Naive thymus-derived CD4-positive, alpha-beta T cell (primary cell): ENCODE measurements around the gene RBBP8NL. TPM values are rescaled to one million over a fixed set of nuclear protein-coding genes. Genes with fewer than 3 reads are reported as not detected.
A peak's percentile ranks its signal among the peaks of the same experiment; 100 is the strongest.

Source experiments
- ATAC-seq: fragments of 150-1000 bp; cut with Tn5 transposase; 2 replicates; pipeline ENCODE4 v1.10.0; 2021; ENCODE audit warnings: mild to moderate bottlenecking, moderate library complexity
- CTCF ChIA-PET: fragments of 350-600 bp; sonication (Branson Sonifier 250); formaldehyde crosslinking; loops from one replicate; lab custom pipeline; 2021; ENCODE audit warnings: antibody characterized with exemption; lab: Charles Lee
- POLR2A ChIA-PET: fragments of 350-600 bp; sonication (Branson Sonifier 250); formaldehyde crosslinking; loops from one replicate; lab custom pipeline; 2021; ENCODE audit warnings: antibody characterized with exemption, inconsistent platforms; lab: Charles Lee
- DNase-seq, 9 donors: peaks; one replicate each; pipeline versions ENCODE4 v3.0.0 to v3.0.0-alpha.2; 2020 to 2022; ENCODE audit warnings: mixed read lengths in 1 of 9
- H3K27ac ChIP-seq: one replicate; pipeline ENCODE4 v1.7.0; 2013; ENCODE audit warnings: mild to moderate bottlenecking, low read depth, low read length, moderate library complexity
- H3K27me3 ChIP-seq, 2 donors: one replicate each; pipeline ENCODE4 v1.7.0; 2013; ENCODE audit warnings: low read length in 2 of 2, mild to moderate bottlenecking in 2 of 2, moderate library complexity in 2 of 2; ENCODE audit not compliant: control insufficient read depth in 2 of 2, insufficient read depth in 2 of 2
- H3K36me3 ChIP-seq, 3 experiments: 1 replicate in 2 of 3; 2 replicates in 1 of 3; pipeline ENCODE4 v1.7.0; 2013; ENCODE audit warnings: low read length in 3 of 3, mild to moderate bottlenecking in 3 of 3, moderate library complexity in 1 of 3; ENCODE audit not compliant: insufficient read depth in 3 of 3, control insufficient read depth in 2 of 3
- H3K4me1 ChIP-seq, 2 donors: one replicate each; pipeline ENCODE4 v1.7.0; 2013; ENCODE audit warnings: low read length in 2 of 2, mild to moderate bottlenecking in 2 of 2, moderate library complexity in 1 of 2; ENCODE audit not compliant: control insufficient read depth in 2 of 2, insufficient read depth in 2 of 2
- H3K4me3 ChIP-seq: 2 replicates; pipeline ENCODE4 v1.7.0; 2013; ENCODE audit warnings: mild to moderate bottlenecking, low read length
- H3K9me3 ChIP-seq, 3 experiments: 1 replicate in 2 of 3; 2 replicates in 1 of 3; pipeline ENCODE4 v1.7.0; 2013; ENCODE audit warnings: low read length in 3 of 3; ENCODE audit not compliant: control insufficient read depth in 2 of 3
- H3K27ac Mint-ChIP-seq, 9 donors: one replicate each; pipeline ENCODE4 v1.8.0; 2020 to 2022; ENCODE audit warnings: mixed read lengths in 9 of 9, mild to moderate bottlenecking in 8 of 9, moderate library complexity in 5 of 9, inconsistent platforms in 2 of 9
- H3K27me3 Mint-ChIP-seq, 5 donors: one replicate each; pipeline ENCODE4 v1.8.0; 2021 to 2022; ENCODE audit warnings: mixed read lengths in 5 of 5, mild to moderate bottlenecking in 1 of 5
- H3K36me3 Mint-ChIP-seq, 5 donors: one replicate each; pipeline ENCODE4 v1.8.0; 2020 to 2022; ENCODE audit warnings: mixed read lengths in 5 of 5, mild to moderate bottlenecking in 3 of 5, inconsistent platforms in 1 of 5
- H3K4me1 Mint-ChIP-seq, 7 donors: one replicate each; pipeline ENCODE4 v1.8.0; 2020 to 2022; ENCODE audit warnings: mixed read lengths in 7 of 7, mild to moderate bottlenecking in 3 of 7, inconsistent platforms in 1 of 7
- H3K4me3 Mint-ChIP-seq, 10 donors: one replicate each; pipeline ENCODE4 v1.8.0; 2020 to 2022; ENCODE audit warnings: mild to moderate bottlenecking in 10 of 10, mixed read lengths in 10 of 10, moderate library complexity in 6 of 10, inconsistent platforms in 2 of 10
- H3K9me3 Mint-ChIP-seq, 11 donors: one replicate each; pipeline ENCODE4 v1.8.0; 2020 to 2022; ENCODE audit warnings: mixed read lengths in 11 of 11, mild to moderate bottlenecking in 4 of 11, inconsistent platforms in 1 of 11, moderate library complexity in 1 of 11
- intact Hi-C, 2 donors: fragments of 100-400 bp; cut with micrococcal nuclease; formaldehyde crosslinking; loops; one replicate each; pipeline ENCODE4 v1.15.1; 2023
- polyA plus RNA-seq, 2 donors: library from polyadenylated mRNA; unstranded; fragments of 300-500 nt; fragmentation: Illumina TruSeq; gene quantifications; one replicate each; pipeline ENCODE4 v1.2.3, GENCODE V29; 2021
- total RNA-seq, 6 experiments: library from RNA in 5 of 6; stranded (reverse) in 5 of 6; gene quantifications; 1 replicate in 5 of 6; 2 replicates in 1 of 6; pipeline ENCODE4 v1.2.3 and lab custom pipeline; 2021 to 2026

The RBBP8NL gene, protein sequence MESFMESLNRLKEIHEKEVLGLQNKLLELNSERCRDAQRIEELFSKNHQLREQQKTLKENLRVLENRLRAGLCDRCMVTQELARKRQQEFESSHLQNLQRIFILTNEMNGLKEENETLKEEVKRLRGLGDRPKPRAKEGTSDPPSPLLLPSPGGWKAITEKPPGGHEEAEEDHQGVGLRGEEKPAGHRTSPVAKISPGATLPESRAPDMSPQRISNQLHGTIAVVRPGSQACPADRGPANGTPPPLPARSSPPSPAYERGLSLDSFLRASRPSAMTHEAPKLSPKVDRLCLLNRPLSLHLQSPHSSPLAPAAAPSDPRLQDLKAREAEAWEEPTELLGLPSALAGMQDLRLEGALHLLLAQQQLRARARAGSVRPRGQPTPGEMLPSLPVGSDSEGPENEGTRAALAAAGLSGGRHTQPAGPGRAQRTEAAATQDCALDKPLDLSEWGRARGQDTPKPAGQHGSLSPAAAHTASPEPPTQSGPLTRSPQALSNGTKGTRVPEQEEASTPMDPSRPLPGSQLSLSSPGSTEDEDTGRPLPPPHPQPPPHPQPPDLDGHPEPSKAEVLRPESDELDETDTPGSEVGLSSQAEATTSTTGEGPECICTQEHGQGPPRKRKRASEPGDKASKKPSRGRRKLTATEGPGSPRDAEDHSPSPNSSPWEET
- total RNA-seq (not detected), polyA plus RNA-seq (not detected), total RNA-seq (lab: John Stamatoyannopoulos, UW) (not detected)

DNA sequence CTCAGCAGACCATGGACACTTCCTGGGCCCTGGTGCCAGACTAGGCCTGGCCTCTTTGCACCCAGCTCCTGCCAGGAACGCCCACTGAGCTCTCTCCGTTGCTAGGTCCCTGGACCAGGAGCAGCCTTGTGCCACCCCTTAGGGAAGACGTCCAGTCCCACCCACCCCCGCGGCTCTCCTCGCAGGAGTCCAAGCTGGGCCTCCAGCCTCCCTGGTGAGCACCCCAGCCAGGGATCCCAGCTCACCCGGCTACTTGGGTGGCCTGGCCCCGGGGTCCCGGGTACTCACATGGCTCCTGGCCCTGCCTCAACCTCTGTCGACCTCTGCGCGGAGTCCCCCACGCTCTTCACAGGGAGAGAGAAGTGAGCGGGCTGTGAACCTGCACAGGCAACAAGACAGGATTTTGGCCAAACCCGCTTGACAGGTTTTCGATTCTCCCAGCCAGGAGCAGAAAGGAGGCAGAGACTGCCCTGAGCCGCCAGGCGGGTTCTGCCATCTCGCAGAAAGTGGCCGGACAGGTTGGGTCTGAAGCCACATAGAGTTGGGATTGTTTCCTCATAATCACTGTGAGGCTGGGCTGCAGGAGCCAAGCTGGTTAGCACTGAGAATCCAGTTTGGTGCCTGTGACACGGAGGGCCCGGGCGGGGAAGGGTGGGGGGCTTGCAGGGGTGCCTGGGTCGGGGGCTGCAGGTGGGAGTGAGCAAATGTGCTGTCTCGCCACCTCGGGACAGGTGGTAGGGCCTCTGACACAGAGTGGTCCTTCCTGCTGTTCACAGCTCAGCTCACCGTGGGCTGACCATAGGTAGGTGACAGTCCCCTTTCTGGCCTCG is at the start of gene RBBP8NL:
Gene RBBP8NL (minus strand): TSS at position 368 of the 830 bp plus-strand sequence. CDS start 7,892 bp downstream, outside the sequence.
- POLR2A ChIA-PET, result no interaction called here
- H3K27ac ChIP-seq, result no peak within 1 kb of the TSS
- DNase-seq, result no peak
- no peaks in the 10 kb centered on the region for H3K9me3 Mint-ChIP-seq
- no peaks in the 10 kb centered on the region for H3K4me1 ChIP-seq
- peaks cover 0 to 7% (median 5%) of the 10 kb centered on the region in 5 donors for H3K27me3 Mint-ChIP-seq
- H3K9me3 ChIP-seq, result no peaks in the 10 kb centered on the region
- ATAC-seq, result no peak
- intact Hi-C loops, result no loop called here
- H3K4me3 ChIP-seq, result no peak within 1 kb of the TSS
- H3K4me3 Mint-ChIP-seq, result no peak within 1 kb of the TSS
- no peak within 1 kb of the TSS for H3K27ac Mint-ChIP-seq
- CTCF ChIA-PET, result no interaction called here
- H3K4me1 Mint-ChIP-seq, result peaks cover 0 to 1% (median 0%) of the 10 kb centered on the region in 7 donors
- no peaks in the 10 kb centered on the region for H3K36me3 Mint-ChIP-seq
- no peaks in the 10 kb centered on the region for H3K36me3 ChIP-seq
- H3K27me3 ChIP-seq, result no peaks in the 10 kb centered on the region

DNA sequence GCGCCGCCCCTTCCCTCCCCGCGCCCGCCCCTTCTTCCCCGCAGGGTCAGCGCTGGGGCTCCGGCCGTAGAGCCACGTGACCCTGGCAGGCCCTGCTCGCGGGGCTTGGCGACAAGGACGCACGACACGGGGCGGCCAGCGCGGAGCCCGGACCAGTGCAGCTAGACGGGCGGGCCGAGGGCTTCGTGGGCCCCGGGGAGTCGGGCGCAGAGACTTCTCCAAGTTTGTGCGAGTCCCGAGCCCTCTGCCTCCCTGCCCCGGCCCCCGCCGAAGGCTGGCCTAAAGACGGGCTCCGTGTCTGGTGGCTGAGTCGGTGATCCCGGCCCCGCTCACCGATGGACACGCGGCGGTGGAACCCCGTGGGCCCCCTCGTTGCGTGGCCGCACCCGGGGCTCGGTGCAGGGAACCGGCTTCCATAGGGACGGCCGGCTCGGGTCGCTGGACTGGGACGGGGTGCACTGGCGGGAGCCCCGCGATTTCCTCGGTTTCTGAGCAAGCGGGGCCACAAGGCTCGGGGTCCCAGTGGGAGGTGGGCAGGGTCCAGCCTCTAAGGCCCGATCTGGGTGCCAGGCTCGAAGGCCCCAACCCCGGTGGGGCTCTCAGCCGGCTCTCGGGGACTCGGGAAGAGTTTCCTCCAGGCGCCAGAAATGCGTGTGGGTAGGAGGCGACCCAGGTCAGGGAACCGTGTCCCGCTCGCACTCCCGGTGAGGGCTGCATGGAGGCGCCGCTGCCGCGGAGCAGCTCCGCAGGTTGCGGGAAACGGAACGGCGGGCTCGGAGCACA is 48.9 kb upstream of the RBBP8NL start:
- Mint-ChIP-seq H3K4me3 (peak overlapping the region in 3 of 10 donors; percentile 57 to 74 (median 66)), H3K9me3 (no peaks in the 10 kb centered on the region), H3K27me3 (peaks cover 31 to 54% (median 43%) of the 10 kb centered on the region in 5 donors), H3K36me3 (peaks cover 0 to 4% (median 0%) of the 10 kb centered on the region in 5 donors), H3K4me1 (peaks cover 0 to 10% (median 5%) of the 10 kb centered on the region in 7 donors), H3K27ac (no peak overlapping the region)
- POLR2A ChIA-PET, result no interaction called here
- CTCF ChIA-PET, result no interaction called here
- DNase-seq (no peak), ATAC-seq (no peak)
- H3K4me1 ChIP-seq, result no peaks in the 10 kb centered on the region
- no peak overlapping the region for H3K27ac ChIP-seq
- intact Hi-C loops, result no loop called here
- no peaks in the 10 kb centered on the region for H3K36me3 ChIP-seq
- peaks cover 0 to 2% of the 10 kb centered on the region in 2 donors for H3K27me3 ChIP-seq
- H3K4me3 ChIP-seq, result no peak overlapping the region
- no peaks in the 10 kb centered on the region for H3K9me3 ChIP-seq

DNA sequence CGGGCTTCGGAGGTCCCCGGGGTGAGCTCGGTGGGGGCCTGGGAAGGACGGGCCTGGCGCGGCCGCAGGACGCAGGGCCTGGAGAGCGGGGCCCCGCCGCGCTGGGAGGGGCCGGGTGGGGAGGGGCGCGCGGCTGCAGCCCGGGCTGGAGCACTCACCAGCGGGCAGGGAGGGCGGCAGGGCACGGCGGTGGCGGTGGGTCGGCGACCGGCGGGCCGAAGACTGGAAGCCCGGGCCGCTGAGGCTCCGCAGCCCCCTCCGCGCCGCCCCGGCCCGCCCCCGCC is 48.4 kb upstream of the RBBP8NL start, which contains the start of gene GATA5:
Gene GATA5 (minus strand): TSS at position 224 of the 284 bp plus-strand sequence. CDS start 474 bp downstream, outside the sequence.
- ChIA-PET POLR2A (no interaction called here), CTCF (no interaction called here)
- H3K27ac Mint-ChIP-seq, result peak within 1 kb of the TSS in 1 of 9 donors; percentile 49
- Histone ChIP-seq H3K9me3 (no peaks in the 10 kb centered on the region), H3K27me3 (peaks cover 0 to 2% of the 10 kb centered on the region in 2 donors), H3K36me3 (no peaks in the 10 kb centered on the region), H3K4me3 (no peak within 1 kb of the TSS), H3K27ac (no peak within 1 kb of the TSS), H3K4me1 (no peaks in the 10 kb centered on the region)
- peaks cover 0 to 4% (median 0%) of the 10 kb centered on the region in 5 donors for H3K36me3 Mint-ChIP-seq
- DNase-seq, result no peak
- intact Hi-C loops, result no loop called here
- H3K4me3 Mint-ChIP-seq, result peak within 1 kb of the TSS in 6 of 10 donors; percentile 29 to 74 (median 67)
- H3K27me3 Mint-ChIP-seq, result peaks cover 31 to 54% (median 43%) of the 10 kb centered on the region in 5 donors
- H3K4me1 Mint-ChIP-seq, result peaks cover 0 to 10% (median 5%) of the 10 kb centered on the region in 7 donors
- no peak for ATAC-seq
- no peaks in the 10 kb centered on the region for H3K9me3 Mint-ChIP-seq

DNA sequence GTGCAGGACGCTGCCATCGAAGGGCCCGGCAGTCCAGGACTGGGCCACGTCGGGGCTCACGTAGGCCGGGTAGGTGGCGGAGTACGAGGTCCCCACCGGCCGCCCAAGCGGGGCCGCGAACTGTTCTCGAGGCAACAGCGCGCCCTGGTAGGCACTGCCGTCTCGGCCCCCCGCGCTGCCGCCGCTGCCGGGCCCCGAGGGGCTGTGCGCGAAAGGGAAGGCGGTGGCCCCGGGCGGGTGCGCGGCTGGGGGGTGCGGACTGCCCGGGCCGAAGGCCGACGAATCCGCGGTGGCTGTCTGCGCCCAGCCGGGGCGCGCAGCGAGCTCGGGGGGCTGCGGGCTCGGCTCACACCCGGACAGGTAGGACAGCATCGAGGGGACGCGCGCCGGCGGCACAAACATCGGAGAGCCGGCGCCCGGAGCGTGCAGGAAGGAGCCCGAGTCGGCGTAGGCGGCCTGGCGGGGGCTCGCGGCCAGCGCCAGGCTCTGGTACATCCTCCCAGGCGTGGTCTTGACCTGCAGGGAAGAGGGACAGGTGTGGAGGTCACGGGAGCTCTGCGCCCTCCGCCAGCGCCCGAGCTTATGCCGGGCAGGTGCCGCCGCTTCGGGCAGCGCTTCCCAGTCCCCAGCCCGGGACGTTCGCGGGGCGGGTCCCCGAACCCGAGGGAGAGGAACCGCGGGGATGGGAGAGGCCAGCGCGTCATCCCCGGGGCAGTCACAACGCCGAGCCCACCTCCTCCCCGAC is 47.9 kb upstream of the RBBP8NL start:
- Histone ChIP-seq H3K36me3 (no peaks in the 10 kb centered on the region), H3K27ac (no peak overlapping the region), H3K27me3 (peaks cover 0 to 2% of the 10 kb centered on the region in 2 donors), H3K4me1 (no peaks in the 10 kb centered on the region), H3K9me3 (no peaks in the 10 kb centered on the region), H3K4me3 (no peak overlapping the region)
- Mint-ChIP-seq H3K9me3 (no peaks in the 10 kb centered on the region), H3K36me3 (peaks cover 0 to 4% (median 0%) of the 10 kb centered on the region in 5 donors), H3K27me3 (peaks cover 31 to 55% (median 46%) of the 10 kb centered on the region in 5 donors), H3K27ac (no peak overlapping the region), H3K4me3 (peak overlapping the region in 1 of 10 donors; percentile 49), H3K4me1 (peaks cover 0 to 10% (median 5%) of the 10 kb centered on the region in 7 donors)
- no peak for DNase-seq
- intact Hi-C loops, result no loop called here
- ATAC-seq, result no peak
- CTCF ChIA-PET, result no interaction called here
- POLR2A ChIA-PET, result no interaction called here

DNA sequence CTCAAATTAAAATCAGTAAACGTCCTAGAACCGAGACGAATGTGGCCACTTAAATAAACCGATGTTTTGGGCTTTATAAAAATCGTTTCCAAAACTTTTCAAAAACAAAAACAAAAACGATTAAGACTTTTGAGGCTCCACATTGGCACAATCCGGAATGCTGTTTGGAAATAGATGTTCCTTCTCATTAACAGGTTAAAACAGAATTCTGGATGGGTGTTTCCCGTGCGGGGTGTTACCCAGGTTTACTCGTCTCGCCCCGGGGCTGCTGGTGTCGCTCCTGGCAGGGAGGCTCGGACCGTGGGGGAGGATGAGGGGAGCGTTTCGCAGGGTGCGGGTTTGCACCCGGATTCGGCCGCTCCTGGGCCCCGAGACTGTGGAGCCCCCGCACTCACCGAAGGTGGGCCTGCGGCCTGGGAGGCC is 47.3 kb upstream of the RBBP8NL start:
- H3K27me3 Mint-ChIP-seq, result peaks cover 29 to 58% (median 47%) of the 10 kb centered on the region in 5 donors
- Histone ChIP-seq H3K36me3 (no peaks in the 10 kb centered on the region), H3K4me1 (no peaks in the 10 kb centered on the region), H3K9me3 (no peaks in the 10 kb centered on the region), H3K27me3 (peaks cover 0 to 2% of the 10 kb centered on the region in 2 donors), H3K27ac (no peak overlapping the region), H3K4me3 (no peak overlapping the region)
- ATAC-seq (no peak), DNase-seq (no peak)
- peak overlapping the region in 1 of 10 donors; percentile 49 for H3K4me3 Mint-ChIP-seq
- H3K27ac Mint-ChIP-seq, result peak overlapping the region in 1 of 9 donors; percentile 23
- peaks cover 0 to 4% (median 0%) of the 10 kb centered on the region in 5 donors for H3K36me3 Mint-ChIP-seq
- ChIA-PET CTCF (no interaction called here), POLR2A (no interaction called here)
- no peaks in the 10 kb centered on the region for H3K9me3 Mint-ChIP-seq
- peaks cover 0 to 10% (median 5%) of the 10 kb centered on the region in 7 donors for H3K4me1 Mint-ChIP-seq
- intact Hi-C loops, result no loop called here
